Kidney (tissue), 14 donors: ENCODE results near the gene ZSWIM3. TPM values are rescaled to one million over a fixed set of nuclear protein-coding genes. Genes with fewer than 3 reads are reported as not detected.

Source experiments
- DNase-seq, 5 donors: peaks; one replicate each; pipeline ENCODE4 v3.0.0-alpha.2; 2013 to 2020
- FAIRE-seq: peaks from 2 replicates; lab custom pipeline; 2012; peaks lifted over from hg19 to GRCh38; lab: Jason Lieb, UNC
- H3K27ac ChIP-seq, 2 donors: one replicate each; pipeline ENCODE4 v1.7.0; 2013; ENCODE audit warnings: low read depth in 2 of 2, low read length in 2 of 2, inconsistent platforms in 1 of 2
- H3K27me3 ChIP-seq: one replicate; pipeline ENCODE4 v1.7.1; 2013; ENCODE audit warnings: low read length, inconsistent platforms; ENCODE audit not compliant: control insufficient read depth, insufficient read depth
- H3K36me3 ChIP-seq, 3 donors: one replicate each; pipeline versions ENCODE4 v1.7.0 to v1.7.1; 2013; ENCODE audit warnings: low read length in 3 of 3, control low read depth in 1 of 3, inconsistent platforms in 1 of 3; ENCODE audit not compliant: insufficient read depth in 3 of 3, control insufficient read depth in 2 of 3
- H3K4me1 ChIP-seq, 3 donors: one replicate each; pipeline versions ENCODE4 v1.7.0 to v1.7.1; 2013; ENCODE audit warnings: low read length in 3 of 3, inconsistent platforms in 1 of 3, low read depth in 1 of 3; ENCODE audit not compliant: control insufficient read depth in 2 of 3, insufficient read depth in 2 of 3
- H3K4me3 ChIP-seq, 3 donors: one replicate each; pipeline versions ENCODE4 v1.7.0 to v1.8.1; 2013; ENCODE audit warnings: low read length in 3 of 3, control low read depth in 1 of 3, inconsistent platforms in 1 of 3
- H3K9ac ChIP-seq, 3 donors: one replicate each; pipeline versions ENCODE4 v1.7.0 to v1.7.1; 2013; ENCODE audit warnings: low read length in 3 of 3, control low read depth in 1 of 3, inconsistent platforms in 1 of 3
- H3K9me3 ChIP-seq, 3 donors: one replicate each; pipeline versions ENCODE4 v1.7.0 to v1.7.1; 2013; ENCODE audit warnings: low read length in 3 of 3, control low read depth in 1 of 3, inconsistent platforms in 1 of 3; ENCODE audit not compliant: control insufficient read depth in 2 of 3, insufficient read depth in 1 of 3
- intact Hi-C: fragments of 100-400 bp; cut with DNase I; formaldehyde crosslinking; loops from one replicate; pipeline ENCODE4 v1.11.1; 2022
- polyA plus RNA-seq: library from polyadenylated mRNA; stranded (reverse); fragments of 350-450 nt; fragmentation: Illumina TruSeq; extraction: RNeasy Lipid Tissue Mini Kit (QIAGEN cat#74804); gene quantifications from one replicate; pipeline ENCODE4 v1.2.3, GENCODE V29; 2014; ENCODE audit warnings: low read depth, low replicate concordance; ENCODE audit not compliant: insufficient read depth
- total RNA-seq: library from RNA; stranded (reverse); fragmentation: NEBNext Ultra II Directional; extraction: Animal tissue kit (Norgen Biotek cat#: 25700); gene quantifications from one replicate; pipeline ENCODE4 v1.2.1, GENCODE V29; 2021
- TF ChIP-seq, protein P1 (sequence below): IDR thresholded peaks from 3 replicates; pipeline ENCODE4 v1.5.1; 2012; ENCODE audit warnings: mild to moderate bottlenecking, moderate library complexity, borderline replicate concordance; ENCODE audit not compliant: insufficient read depth; ENCODE audit errors: extremely low read depth
- donor health status: control.
- donor health status: control.
- donor health status: control.
- donor health status: control.
- donor health status: control.
- donor health status: DM: yes; HTN: yes; CAD: no.
- donor health status: Normal renal cell carcinoma (clear cell type).

The ZSWIM3 gene
- total and polyA plus RNA-seq, 2 donors from 2014 or later, result 2.6 to 3.2 TPM

DNA sequence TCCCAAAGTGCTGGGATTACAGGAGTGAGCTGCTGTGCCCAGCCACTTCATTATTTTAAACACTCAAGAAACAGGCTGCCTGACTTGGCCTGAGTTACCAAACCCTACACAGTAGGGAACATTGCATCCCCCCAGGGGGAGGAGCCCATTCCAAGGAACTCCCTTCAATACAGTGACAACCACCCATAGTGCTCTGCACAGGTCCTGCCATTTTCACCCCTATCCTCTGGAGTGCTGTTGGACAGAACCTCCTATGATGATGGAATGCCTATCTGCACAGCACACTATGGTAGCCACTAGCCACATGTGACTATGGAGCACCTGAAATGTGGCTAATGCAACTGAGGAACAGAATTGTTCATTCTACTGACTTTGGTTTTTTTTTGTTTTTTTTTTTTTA, 12.0 kb upstream of the ZSWIM3 start:
- Histone ChIP-seq H3K4me3 (no peak overlapping the region), H3K9me3 (no peaks in the 10 kb centered on the region), H3K4me1 (peaks cover 0 to 3% (median 0%) of the 10 kb centered on the region in 3 donors), H3K9ac (no peak overlapping the region), H3K36me3 (peaks cover 2 to 38% (median 18%) of the 10 kb centered on the region in 3 donors), H3K27ac (no peak overlapping the region), H3K27me3 (no peaks in the 10 kb centered on the region)
- no peak for FAIRE-seq
- intact Hi-C loops, result no loop called here
- TF ChIP-seq, protein P1, sequence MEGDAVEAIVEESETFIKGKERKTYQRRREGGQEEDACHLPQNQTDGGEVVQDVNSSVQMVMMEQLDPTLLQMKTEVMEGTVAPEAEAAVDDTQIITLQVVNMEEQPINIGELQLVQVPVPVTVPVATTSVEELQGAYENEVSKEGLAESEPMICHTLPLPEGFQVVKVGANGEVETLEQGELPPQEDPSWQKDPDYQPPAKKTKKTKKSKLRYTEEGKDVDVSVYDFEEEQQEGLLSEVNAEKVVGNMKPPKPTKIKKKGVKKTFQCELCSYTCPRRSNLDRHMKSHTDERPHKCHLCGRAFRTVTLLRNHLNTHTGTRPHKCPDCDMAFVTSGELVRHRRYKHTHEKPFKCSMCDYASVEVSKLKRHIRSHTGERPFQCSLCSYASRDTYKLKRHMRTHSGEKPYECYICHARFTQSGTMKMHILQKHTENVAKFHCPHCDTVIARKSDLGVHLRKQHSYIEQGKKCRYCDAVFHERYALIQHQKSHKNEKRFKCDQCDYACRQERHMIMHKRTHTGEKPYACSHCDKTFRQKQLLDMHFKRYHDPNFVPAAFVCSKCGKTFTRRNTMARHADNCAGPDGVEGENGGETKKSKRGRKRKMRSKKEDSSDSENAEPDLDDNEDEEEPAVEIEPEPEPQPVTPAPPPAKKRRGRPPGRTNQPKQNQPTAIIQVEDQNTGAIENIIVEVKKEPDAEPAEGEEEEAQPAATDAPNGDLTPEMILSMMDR, result no peak
- no peak for DNase-seq

DNA sequence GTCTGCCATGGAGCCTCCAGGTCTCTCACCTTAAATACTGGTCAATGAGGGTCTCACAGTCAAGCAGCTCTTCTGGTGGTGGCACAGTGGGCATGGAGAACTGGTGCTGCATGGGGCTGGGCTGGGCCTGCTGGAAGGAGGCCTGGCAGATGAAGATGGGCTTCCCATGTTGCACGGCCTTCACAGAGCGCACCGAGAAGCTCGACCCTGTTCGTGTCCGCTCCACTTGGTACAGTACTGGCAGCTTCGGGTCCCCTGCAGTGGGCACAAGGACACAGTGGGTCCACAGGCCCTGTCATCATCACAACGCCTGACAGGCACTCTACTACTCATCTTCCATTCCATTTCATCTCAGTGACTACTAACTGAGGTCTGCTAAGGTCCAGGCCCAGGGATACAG, 9.0 kb upstream of the ZSWIM3 start:
- Histone ChIP-seq H3K9me3 (no peaks in the 10 kb centered on the region), H3K4me1 (peaks cover 0 to 4% (median 0%) of the 10 kb centered on the region in 3 donors), H3K36me3 (peaks cover 2 to 24% (median 18%) of the 10 kb centered on the region in 3 donors), H3K27ac (no peak overlapping the region), H3K4me3 (no peak overlapping the region), H3K9ac (no peak overlapping the region), H3K27me3 (no peaks in the 10 kb centered on the region)
- DNase-seq (peak in 1 of 5 donors; percentile 43), FAIRE-seq (no peak)
- TF ChIP-seq, protein P1, result no peak
- intact Hi-C loops, result no loop called here

DNA sequence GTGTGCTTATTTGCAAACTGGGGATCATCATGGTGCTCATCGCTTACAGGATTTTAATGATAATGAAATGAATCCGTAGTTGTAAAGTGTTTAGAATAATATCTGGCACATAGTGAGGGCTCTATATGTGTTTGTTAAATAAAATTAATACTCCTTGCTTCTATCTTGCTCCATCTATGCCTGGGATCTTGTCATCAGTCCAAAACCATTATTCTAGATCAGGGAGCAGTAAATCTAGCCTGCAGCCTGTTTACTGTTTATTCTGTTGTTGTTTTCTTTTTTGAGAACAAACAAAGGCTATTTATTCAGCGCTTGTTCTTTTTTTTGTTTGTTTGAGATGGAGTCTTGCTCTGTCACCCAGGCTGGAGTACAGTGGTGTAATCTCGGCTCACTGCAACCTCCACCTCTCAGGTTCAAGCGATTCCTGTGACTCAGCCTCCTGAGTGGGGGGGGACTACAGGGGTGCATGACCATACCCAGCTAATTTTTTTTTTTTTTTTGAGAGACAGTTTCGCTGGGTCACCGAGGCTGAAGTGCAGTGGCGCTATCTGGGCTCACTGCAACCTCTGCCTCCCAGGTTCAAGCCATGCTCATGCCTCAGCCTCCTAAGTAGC, 8.3 kb upstream of the ZSWIM3 start:
- no peak overlapping the region for H3K9ac ChIP-seq
- H3K36me3 ChIP-seq, result peaks cover 2 to 17% (median 15%) of the 10 kb centered on the region in 3 donors
- H3K27ac ChIP-seq, result no peak overlapping the region
- H3K27me3 ChIP-seq, result no peaks in the 10 kb centered on the region
- no peak for FAIRE-seq
- intact Hi-C loops, result no loop called here
- peaks cover 0 to 4% (median 0%) of the 10 kb centered on the region in 3 donors for H3K4me1 ChIP-seq
- no peak overlapping the region for H3K4me3 ChIP-seq
- DNase-seq, result peak in 1 of 5 donors; percentile 26
- H3K9me3 ChIP-seq, result no peaks in the 10 kb centered on the region
- TF ChIP-seq, protein P1, result no peak

DNA sequence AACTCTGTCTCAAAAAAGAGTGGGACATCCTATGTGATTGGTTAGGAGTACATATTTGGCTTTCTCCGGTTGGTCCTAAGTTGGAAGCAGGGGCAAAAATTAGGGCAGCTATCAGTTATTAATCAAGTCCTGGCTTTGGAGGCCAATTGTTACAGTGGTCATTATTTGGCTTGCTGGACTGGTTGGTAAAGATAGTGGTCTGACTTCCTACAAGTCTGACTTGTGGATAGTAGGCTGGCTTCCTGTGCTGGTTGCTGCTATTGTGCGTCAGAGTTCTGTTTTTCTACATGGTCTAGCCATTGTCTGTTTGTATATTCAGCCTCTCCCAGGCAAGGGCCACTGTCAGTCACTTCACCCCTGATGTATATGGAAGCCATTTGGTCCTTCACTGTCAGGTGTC, 7.2 kb upstream of the ZSWIM3 start:
- FAIRE-seq, result no peak
- peaks cover 0 to 9% (median 0%) of the 10 kb centered on the region in 3 donors for H3K4me1 ChIP-seq
- no peak overlapping the region for H3K27ac ChIP-seq
- H3K9ac ChIP-seq, result no peak overlapping the region
- no peak for DNase-seq
- TF ChIP-seq, protein P1, result no peak
- no peaks in the 10 kb centered on the region for H3K27me3 ChIP-seq
- H3K4me3 ChIP-seq, result no peak overlapping the region
- no peaks in the 10 kb centered on the region for H3K9me3 ChIP-seq
- H3K36me3 ChIP-seq, result peaks cover 3 to 10% (median 10%) of the 10 kb centered on the region in 3 donors
- intact Hi-C loops, result no loop called here
